GM18505 (cell line): ENCODE measurements around the gene NEU1.
"Not testable (repeated sequence)": the region's sequence is repeated elsewhere in the genome, so short reads cannot be mapped to it uniquely, and the experiment has no call there.

Experiments used
- ATAC-seq: cut with Tn5 transposase; IDR thresholded peaks from one replicate; pipeline ENCODE4 v1.9.1; 2021; ENCODE audit not compliant: unreplicated experiment
- POLR2A ChIP-seq: IDR thresholded peaks from 4 replicates; pipeline ENCODE4 v1.6.1; 2011; ENCODE audit warnings: borderline replicate concordance; ENCODE audit not compliant: insufficient read depth, insufficient read length; ENCODE audit errors: extremely low read depth

NEU1 gene

GRCh38 chr6:31858707-31859106, 3.9 kb downstream of the NEU1 start:
- ATAC-seq, result no peak
- TF ChIP-seq POLR2A, result no peak

- ATAC-seq, result not testable (repeated sequence)
Measured at GRCh38 chr6:31857774-31858173, 4.8 kb downstream of the NEU1 start.

GRCh38 chr6:31851980-31852718, 10.5 kb downstream of the NEU1 start:
- not testable (repeated sequence) for ATAC-seq

GRCh38 chr6:31851485-31851832, 11.2 kb downstream of the NEU1 start:
- ATAC-seq, result no peak
- TF ChIP-seq POLR2A, result no peak

GRCh38 chr6:31850765-31851484, 11.7 kb downstream of the NEU1 start:
- ATAC-seq, result no peak
- no peak for TF ChIP-seq POLR2A

GRCh38 chr6:31847276-31847978, 15.2 kb downstream of the NEU1 start:
- TF ChIP-seq POLR2A, result no peak

GRCh38 chr6:31844507-31844906, 18.1 kb downstream of the NEU1 start:
- ATAC-seq, result no peak
- no peak for TF ChIP-seq POLR2A

More at GRCh38 chr6:31847276-31847978, 15.2 kb downstream of the NEU1 start:
- no peak for ATAC-seq

- no peak for ATAC-seq
- TF ChIP-seq POLR2A, result peak; percentile 15
Measured at GRCh38 chr6:31842053-31842452, 20.6 kb downstream of the NEU1 start.

GRCh38 chr6:31839779-31840126, 22.9 kb downstream of the NEU1 start:
- ATAC-seq, result not testable (repeated sequence)

- no peak for ATAC-seq
- no peak for TF ChIP-seq POLR2A
Measured at GRCh38 chr6:31838968-31839367, 23.7 kb downstream of the NEU1 start.

GRCh38 chr6:31838114-31838553, 24.5 kb downstream of the NEU1 start:
- ATAC-seq, result not testable (repeated sequence)

- no peak for ATAC-seq
- no peak for TF ChIP-seq POLR2A
Measured at GRCh38 chr6:31837369-31838113, 25.1 kb downstream of the NEU1 start.

GRCh38 chr6:31836474-31837368, 25.9 kb downstream of the NEU1 start:
- TF ChIP-seq POLR2A, result no peak
- ATAC-seq, result no peak
